GM12878 (cell line): ENCODE data around the gene EDARADD. TPM values are rescaled to one million over a fixed set of nuclear protein-coding genes. Genes with fewer than 3 reads are reported as not detected.

Source experiments
- ATAC-seq: fragments of 200-7000 bp; cut with Tn5 transposase; 3 replicates; pipeline ENCODE4 v1.9.1; 2020; ENCODE audit warnings: mild to moderate bottlenecking, moderate library complexity
- BruUV-seq: library from RNA; stranded (reverse); fragments of 400-500 nt; replicated peaks from 2 replicates; lab custom pipeline; 2021; lab: Mats Ljungman, UMichigan
- CTCF ChIA-PET: fragments of 300-600 bp; sonication (Branson Sonifier 250); formaldehyde crosslinking; extraction: SDS; loops from one replicate; lab custom pipeline; 2021; ENCODE audit warnings: inconsistent platforms; lab: Yijun Ruan, JAX
- POLR2A ChIA-PET: fragments of 350-600 bp; formaldehyde crosslinking; extraction: SDS; loops from one replicate; lab custom pipeline; 2021; ENCODE audit warnings: inconsistent platforms; lab: Charles Lee
- RAD21 ChIA-PET: fragments of 300-600 bp; sonication (Branson Sonifier 250); formaldehyde crosslinking; loops from one replicate; lab custom pipeline; 2023; ENCODE audit warnings: antibody characterized with exemption; ENCODE audit not compliant: unreplicated experiment; lab: Charles Lee
- SMC1A ChIA-PET: fragments of 300-600 bp; sonication (Branson Sonifier 250); formaldehyde crosslinking; loops from one replicate; lab custom pipeline; 2023; ENCODE audit not compliant: unreplicated experiment, uncharacterized antibody; lab: Charles Lee
- DNase-seq: peaks from one replicate; pipeline ENCODE4 v3.0.0-alpha.2; 2011; ENCODE audit warnings: low read depth, low spot score
- FAIRE-seq: peaks from 3 replicates; lab custom pipeline; 2011; peaks lifted over from hg19 to GRCh38; lab: Jason Lieb, UNC
- H2AFZ ChIP-seq: 2 replicates; pipeline ENCODE4 v1.6.0; 2011; ENCODE audit warnings: low read depth, low read length, control low read depth; ENCODE audit not compliant: control insufficient read depth
- H3K27ac ChIP-seq: 2 replicates; pipeline ENCODE4 v1.5.1; 2011; ENCODE audit warnings: control low read depth; ENCODE audit not compliant: control insufficient read depth, insufficient read depth
- H3K27me3 ChIP-seq, 2 experiments: replicated peaks in 1 of 2; 2 replicates each; pipeline versions ENCODE4 v1.6.0 to v1.6.1; 2011; ENCODE audit warnings: low read length in 1 of 2; ENCODE audit not compliant: control insufficient read depth in 2 of 2, insufficient read depth in 2 of 2
- H3K36me3 ChIP-seq, 2 experiments: 2 replicates each; pipeline ENCODE4 v1.5.1; 2011; ENCODE audit warnings: low read length in 1 of 2; ENCODE audit not compliant: control insufficient read depth in 2 of 2, insufficient read depth in 2 of 2
- H3K4me1 ChIP-seq: 2 replicates; pipeline ENCODE4 v1.6.1; 2011; ENCODE audit warnings: mild to moderate bottlenecking, low read length, moderate library complexity, mixed read lengths; ENCODE audit not compliant: control insufficient read depth, insufficient read depth
- H3K4me2 ChIP-seq: 2 replicates; pipeline ENCODE4 v1.6.0; 2011; ENCODE audit warnings: control low read depth; ENCODE audit not compliant: control insufficient read depth, insufficient read depth
- H3K4me3 ChIP-seq: fragments of 200-600 bp; sonication (generic); 2 replicates; pipeline ENCODE4 v1.5.1; 2016
- H3K79me2 ChIP-seq: 2 replicates; pipeline ENCODE4 v1.6.0; 2011; ENCODE audit warnings: low read length; ENCODE audit not compliant: control insufficient read depth, insufficient read depth
- H3K9ac ChIP-seq: 2 replicates; pipeline ENCODE4 v1.8.0; 2011; ENCODE audit warnings: low read length, control low read depth, mixed read lengths; ENCODE audit not compliant: control insufficient read depth, insufficient read depth
- H3K9me3 ChIP-seq: replicated peaks from 3 replicates; pipeline ENCODE4 v1.5.1; 2011; ENCODE audit warnings: mild to moderate bottlenecking, low read length; ENCODE audit not compliant: control insufficient read depth, insufficient read depth
- H4K20me1 ChIP-seq: 2 replicates; pipeline ENCODE4 v1.6.0; 2011; ENCODE audit not compliant: control insufficient read depth, insufficient read depth
- BRCA1 ChIP-seq: IDR thresholded peaks from 2 replicates; pipeline ENCODE4 v1.6.1; 2011; ENCODE audit warnings: low read depth, low read length, improper control_type of control experiment
- GABPA ChIP-seq: IDR thresholded peaks from 2 replicates; pipeline ENCODE4 v1.6.1; 2014; ENCODE audit warnings: antibody characterized with exemption, low read depth, mild to moderate bottlenecking, inconsistent platforms
- GATAD2B ChIP-seq: fragments of 450-650 bp; conservative IDR thresholded peaks from 2 replicates; pipeline ENCODE4 v1.6.1; 2017; ENCODE audit warnings: low read depth, mild to moderate bottlenecking, moderate library complexity
- IKZF2 ChIP-seq, 2 experiments: fragments of 450-650 bp; IDR thresholded peaks; 2 replicates each; pipeline ENCODE4 v1.6.1; 2017; ENCODE audit warnings: mild to moderate bottlenecking in 2 of 2, moderate library complexity in 2 of 2
- MXI1 ChIP-seq: fragments of 150-350 bp; IDR thresholded peaks from 2 replicates; pipeline ENCODE4 v1.6.1; 2011; ENCODE audit warnings: low read depth, mild to moderate bottlenecking, inconsistent platforms, low read length, improper control_type of control experiment
- NKRF ChIP-seq: fragments of 450-650 bp; conservative IDR thresholded peaks from 2 replicates; pipeline ENCODE4 v1.6.1; 2017; ENCODE audit warnings: mild to moderate bottlenecking, moderate library complexity
- NR2C1 ChIP-seq: fragments of 450-650 bp; IDR thresholded peaks from 2 replicates; pipeline ENCODE4 v1.6.1; 2017; ENCODE audit warnings: antibody characterized with exemption, mild to moderate bottlenecking, moderate library complexity
- NR2C2 ChIP-seq: IDR thresholded peaks from 2 replicates; pipeline ENCODE4 v1.6.1; 2011; ENCODE audit warnings: borderline replicate concordance, low read depth; ENCODE audit not compliant: control insufficient read depth, insufficient read length
- PAX5 ChIP-seq: IDR thresholded peaks from 2 replicates; pipeline ENCODE4 v1.6.1; 2011; ENCODE audit warnings: low read depth, low read length, borderline replicate concordance
- SIX5 ChIP-seq: IDR thresholded peaks from 2 replicates; pipeline ENCODE4 v1.6.1; 2011; ENCODE audit warnings: mild to moderate bottlenecking, low read depth, low read length, moderate library complexity; ENCODE audit not compliant: severe bottlenecking
- TARDBP ChIP-seq: IDR thresholded peaks from 2 replicates; pipeline ENCODE4 v1.6.1; 2016; ENCODE audit warnings: borderline replicate concordance
- YY1 ChIP-seq: IDR thresholded peaks from 2 replicates; pipeline ENCODE4 v1.6.1; 2011; ENCODE audit warnings: low read depth, mild to moderate bottlenecking, low read length
- ZZZ3 ChIP-seq: IDR thresholded peaks from 2 replicates; pipeline ENCODE4 v1.6.1; 2011; ENCODE audit warnings: low read depth; ENCODE audit not compliant: control insufficient read depth, insufficient read length
- WGBS: methylation state at CpG from one replicate; pipeline ENCODE4 v1.1.6; 2016; ENCODE audit warnings: low lambda C conversion rate; ENCODE audit not compliant: insufficient replicate concordance, insufficient coverage; ENCODE audit errors: missing lambda C conversion rate; 5-methylcytosine and 5-hydroxymethylcytosine counted together
- in situ Hi-C: fragments of 300-500 bp; cut with MboI; formaldehyde crosslinking; loops from 9 replicates; pipeline ENCODE4 v1.14.3; 2018; ENCODE audit warnings: mixed read lengths
- intact Hi-C: fragments of 100-400 bp; cut with micrococcal nuclease; formaldehyde crosslinking; loops from one replicate; pipeline ENCODE4 v1.14.2; 2022; ENCODE audit not compliant: unreplicated experiment
- polyA plus RNA-seq, 11 experiments: library from polyadenylated mRNA; depleted of rRNA in 4 of 11; unstranded in 6 of 11; stranded (reverse) in 5 of 11; fragments of >200 nt; fragmentation: Nextera tagmentation in 4 of 11; fragmentation: Illumina TruSeq in 1 of 11; extraction: Ambion mirVana in 4 of 11; extraction: Trizol in 1 of 11; gene quantifications; 1 replicate in 1 of 11; 2 replicates in 10 of 11; pipeline versions ENCODE4 v1.2.1 to v1.2.3, GENCODE V29; 2011 to 2016; ENCODE audit warnings: inconsistent platforms in 2 of 11, missing spikeins in 2 of 11, low read depth in 1 of 11
- total RNA-seq, 4 experiments: library from RNA; depleted of rRNA in 3 of 4; stranded (reverse); fragments of >200 nt in 3 of 4; fragmentation: Illumina TruSeq in 1 of 4; extraction: Trizol in 1 of 4; gene quantifications; 2 replicates each; pipeline versions ENCODE4 v1.2.1 to v1.2.3, GENCODE V29; 2013 to 2021
- TF ChIP-seq, protein P1 (sequence below): fragments of 450-650 bp; IDR thresholded peaks from 2 replicates; pipeline ENCODE4 v1.6.1; 2017; ENCODE audit warnings: mild to moderate bottlenecking, low read depth, inconsistent platforms; ENCODE audit not compliant: poor library complexity, severe bottlenecking
- TF ChIP-seq, protein P2 (sequence below): fragments of 450-650 bp; IDR thresholded peaks from 2 replicates; pipeline ENCODE4 v1.6.1; 2017; ENCODE audit warnings: mild to moderate bottlenecking, moderate library complexity
- TF ChIP-seq, protein P3 (sequence below): fragments of 450-650 bp; IDR thresholded peaks from 2 replicates; pipeline ENCODE4 v1.6.1; 2016; ENCODE audit warnings: mild to moderate bottlenecking

Gene EDARADD
- total and polyA plus RNA-seq, 10 of the 15 experiments (the other 5 are each of a cell fraction or from before 2014, with no cell fraction given) = 0.58 to 6.1 (median 4.7) TPM

DNA sequence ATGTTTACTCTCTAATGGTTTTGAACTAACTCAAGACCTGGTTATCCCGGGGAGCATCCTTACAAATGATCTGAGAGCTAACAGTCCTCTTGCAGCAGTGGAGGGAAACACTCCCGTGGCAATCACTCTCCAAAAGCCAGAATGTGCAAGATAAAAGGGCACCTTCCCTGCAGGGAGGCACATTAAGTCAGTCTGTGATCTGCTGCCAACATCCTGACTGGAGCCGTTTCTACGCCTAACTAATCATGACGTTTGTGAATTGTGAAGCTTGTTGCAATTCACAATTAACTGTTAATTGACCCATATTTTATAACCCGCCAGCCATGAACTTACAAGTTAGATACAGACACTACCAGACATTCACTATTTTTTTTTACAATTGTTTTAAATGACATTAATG lies 77.6 kb downstream of the EDARADD start:
- Histone ChIP-seq H3K9me3 (no peaks in the 10 kb centered on the region), H3K4me2 (no peak overlapping the region), H3K36me3 (no peaks in the 10 kb centered on the region), H3K9ac (no peak overlapping the region), H3K27me3 (no peaks in the 10 kb centered on the region), H3K27ac (no peak overlapping the region), H3K4me1 (no peaks in the 10 kb centered on the region), H4K20me1 (no peaks in the 10 kb centered on the region), H2AFZ (no peak overlapping the region), H3K4me3 (no peak overlapping the region), H3K79me2 (no peaks in the 10 kb centered on the region)
- DNase-seq (no peak), FAIRE-seq (no peak), ATAC-seq (no peak)
- in situ Hi-C loops = no loop called here
- intact Hi-C loops = no loop called here
- CTCF ChIA-PET = interaction anchor here (0.6 kb wide), 1 partner anchor 535 kb away, joined by 3 read pairs; no protein-coding TSS in a partner anchor
- WGBS = 69% methylated on average over 6 of the region's 6 CpGs
- SMC1A ChIA-PET = no interaction called here
- RAD21 ChIA-PET = interaction anchor here (1.1 kb wide), 1 partner anchor 20 kb away, joined by 4 read pairs; no protein-coding TSS in a partner anchor
- BruUV-seq = no TSS peak
- POLR2A ChIA-PET = no interaction called here
- no peak for TF ChIP-seq TARDBP
- TF ChIP-seq NKRF = no peak
- TF ChIP-seq GATAD2B = no peak
- TF ChIP-seq BRCA1 = no peak
- TF ChIP-seq YY1 = no peak
- TF ChIP-seq, protein P1, sequence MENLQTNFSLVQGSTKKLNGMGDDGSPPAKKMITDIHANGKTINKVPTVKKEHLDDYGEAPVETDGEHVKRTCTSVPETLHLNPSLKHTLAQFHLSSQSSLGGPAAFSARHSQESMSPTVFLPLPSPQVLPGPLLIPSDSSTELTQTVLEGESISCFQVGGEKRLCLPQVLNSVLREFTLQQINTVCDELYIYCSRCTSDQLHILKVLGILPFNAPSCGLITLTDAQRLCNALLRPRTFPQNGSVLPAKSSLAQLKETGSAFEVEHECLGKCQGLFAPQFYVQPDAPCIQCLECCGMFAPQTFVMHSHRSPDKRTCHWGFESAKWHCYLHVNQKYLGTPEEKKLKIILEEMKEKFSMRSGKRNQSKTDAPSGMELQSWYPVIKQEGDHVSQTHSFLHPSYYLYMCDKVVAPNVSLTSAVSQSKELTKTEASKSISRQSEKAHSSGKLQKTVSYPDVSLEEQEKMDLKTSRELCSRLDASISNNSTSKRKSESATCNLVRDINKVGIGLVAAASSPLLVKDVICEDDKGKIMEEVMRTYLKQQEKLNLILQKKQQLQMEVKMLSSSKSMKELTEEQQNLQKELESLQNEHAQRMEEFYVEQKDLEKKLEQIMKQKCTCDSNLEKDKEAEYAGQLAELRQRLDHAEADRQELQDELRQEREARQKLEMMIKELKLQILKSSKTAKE = no peak
- TF ChIP-seq SIX5 = no peak
- no peak for TF ChIP-seq PAX5
- no peak for TF ChIP-seq GABPA
- TF ChIP-seq NR2C2 = no peak
- TF ChIP-seq, protein P2, sequence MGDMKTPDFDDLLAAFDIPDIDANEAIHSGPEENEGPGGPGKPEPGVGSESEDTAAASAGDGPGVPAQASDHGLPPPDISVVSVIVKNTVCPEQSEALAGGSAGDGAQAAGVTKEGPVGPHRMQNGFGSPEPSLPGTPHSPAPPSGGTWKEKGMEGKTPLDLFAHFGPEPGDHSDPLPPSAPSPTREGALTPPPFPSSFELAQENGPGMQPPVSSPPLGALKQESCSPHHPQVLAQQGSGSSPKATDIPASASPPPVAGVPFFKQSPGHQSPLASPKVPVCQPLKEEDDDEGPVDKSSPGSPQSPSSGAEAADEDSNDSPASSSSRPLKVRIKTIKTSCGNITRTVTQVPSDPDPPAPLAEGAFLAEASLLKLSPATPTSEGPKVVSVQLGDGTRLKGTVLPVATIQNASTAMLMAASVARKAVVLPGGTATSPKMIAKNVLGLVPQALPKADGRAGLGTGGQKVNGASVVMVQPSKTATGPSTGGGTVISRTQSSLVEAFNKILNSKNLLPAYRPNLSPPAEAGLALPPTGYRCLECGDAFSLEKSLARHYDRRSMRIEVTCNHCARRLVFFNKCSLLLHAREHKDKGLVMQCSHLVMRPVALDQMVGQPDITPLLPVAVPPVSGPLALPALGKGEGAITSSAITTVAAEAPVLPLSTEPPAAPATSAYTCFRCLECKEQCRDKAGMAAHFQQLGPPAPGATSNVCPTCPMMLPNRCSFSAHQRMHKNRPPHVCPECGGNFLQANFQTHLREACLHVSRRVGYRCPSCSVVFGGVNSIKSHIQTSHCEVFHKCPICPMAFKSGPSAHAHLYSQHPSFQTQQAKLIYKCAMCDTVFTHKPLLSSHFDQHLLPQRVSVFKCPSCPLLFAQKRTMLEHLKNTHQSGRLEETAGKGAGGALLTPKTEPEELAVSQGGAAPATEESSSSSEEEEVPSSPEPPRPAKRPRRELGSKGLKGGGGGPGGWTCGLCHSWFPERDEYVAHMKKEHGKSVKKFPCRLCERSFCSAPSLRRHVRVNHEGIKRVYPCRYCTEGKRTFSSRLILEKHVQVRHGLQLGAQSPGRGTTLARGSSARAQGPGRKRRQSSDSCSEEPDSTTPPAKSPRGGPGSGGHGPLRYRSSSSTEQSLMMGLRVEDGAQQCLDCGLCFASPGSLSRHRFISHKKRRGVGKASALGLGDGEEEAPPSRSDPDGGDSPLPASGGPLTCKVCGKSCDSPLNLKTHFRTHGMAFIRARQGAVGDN = no peak
- TF ChIP-seq, protein P3, sequence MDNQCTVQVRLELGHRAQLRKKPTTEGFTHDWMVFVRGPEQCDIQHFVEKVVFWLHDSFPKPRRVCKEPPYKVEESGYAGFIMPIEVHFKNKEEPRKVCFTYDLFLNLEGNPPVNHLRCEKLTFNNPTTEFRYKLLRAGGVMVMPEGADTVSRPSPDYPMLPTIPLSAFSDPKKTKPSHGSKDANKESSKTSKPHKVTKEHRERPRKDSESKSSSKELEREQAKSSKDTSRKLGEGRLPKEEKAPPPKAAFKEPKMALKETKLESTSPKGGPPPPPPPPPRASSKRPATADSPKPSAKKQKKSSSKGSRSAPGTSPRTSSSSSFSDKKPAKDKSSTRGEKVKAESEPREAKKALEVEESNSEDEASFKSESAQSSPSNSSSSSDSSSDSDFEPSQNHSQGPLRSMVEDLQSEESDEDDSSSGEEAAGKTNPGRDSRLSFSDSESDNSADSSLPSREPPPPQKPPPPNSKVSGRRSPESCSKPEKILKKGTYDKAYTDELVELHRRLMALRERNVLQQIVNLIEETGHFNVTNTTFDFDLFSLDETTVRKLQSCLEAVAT = no peak
- TF ChIP-seq MXI1 = no peak
- no peak for TF ChIP-seq ZZZ3
- TF ChIP-seq NR2C1 = no peak
- TF ChIP-seq IKZF2 (IDR thresholded peaks at IDR 0.05) = no peak
